GM23338 (cell line): Measurements from ENCODE around the gene CREBL2. TPM values are rescaled to one million over a fixed set of nuclear protein-coding genes. Genes with fewer than 3 reads are reported as not detected.
A peak's percentile ranks its signal among the peaks of the same experiment; 100 is the strongest.

Source experiments
- ATAC-seq: fragments of 200-7000 bp; cut with Tn5 transposase; 3 replicates; pipeline ENCODE4 v1.9.1; 2020
- DNase-seq: peaks from one replicate; pipeline ENCODE4 v3.0.0-alpha.2; 2015; ENCODE audit warnings: low spot score
- H2AFZ ChIP-seq: fragments of 200-600 bp; sonication (generic); 2 replicates; pipeline ENCODE4 v1.8.0; 2016; ENCODE audit warnings: antibody characterized with exemption, mild to moderate bottlenecking, moderate library complexity
- H3F3A ChIP-seq: fragments of 200-600 bp; sonication (generic); replicated peaks from 2 replicates; pipeline ENCODE4 v1.8.0; 2017; ENCODE audit warnings: antibody characterized with exemption, mixed run types, low read depth
- H3K27ac ChIP-seq: fragments of 200-600 bp; sonication (generic); 2 replicates; pipeline ENCODE4 v1.6.1; 2016; ENCODE audit warnings: low read depth
- H3K27me3 ChIP-seq: fragments of 200-600 bp; sonication (generic); 2 replicates; pipeline ENCODE4 v1.8.0; 2016; ENCODE audit warnings: mild to moderate bottlenecking, mixed run types, moderate library complexity; ENCODE audit not compliant: insufficient read depth
- H3K36me3 ChIP-seq: fragments of 200-600 bp; sonication (generic); 2 replicates; pipeline ENCODE4 v1.8.0; 2016; ENCODE audit warnings: mild to moderate bottlenecking; ENCODE audit not compliant: insufficient read depth
- H3K4me1 ChIP-seq: fragments of 200-600 bp; sonication (generic); 2 replicates; pipeline ENCODE4 v1.8.0; 2016; ENCODE audit warnings: mild to moderate bottlenecking, moderate library complexity; ENCODE audit not compliant: insufficient read depth
- H3K4me2 ChIP-seq: fragments of 200-600 bp; sonication (generic); 2 replicates; pipeline ENCODE4 v1.7.1; 2017; ENCODE audit warnings: mixed run types
- H3K4me3 ChIP-seq: fragments of 200-600 bp; sonication (generic); 2 replicates; pipeline ENCODE4 v1.6.1; 2016; ENCODE audit warnings: mixed run types
- H3K79me2 ChIP-seq: fragments of 200-600 bp; sonication (generic); replicated peaks from 2 replicates; pipeline ENCODE4 v1.8.0; 2017; ENCODE audit warnings: mild to moderate bottlenecking; ENCODE audit not compliant: insufficient read depth
- H3K9me2 ChIP-seq: fragments of 200-600 bp; sonication (generic); 2 replicates; pipeline ENCODE4 v1.8.0; 2017; ENCODE audit not compliant: insufficient read depth
- H4K20me1 ChIP-seq: fragments of 200-600 bp; sonication (generic); replicated peaks from 2 replicates; pipeline ENCODE4 v1.8.0; 2017; ENCODE audit warnings: mild to moderate bottlenecking; ENCODE audit not compliant: insufficient read depth
- H3K27ac Mint-ChIP-seq: 2 replicates; pipeline ENCODE4 v1.8.0; 2020; ENCODE audit warnings: inconsistent platforms, mild to moderate bottlenecking, moderate library complexity, mixed read lengths
- H3K27me3 Mint-ChIP-seq: 3 replicates; pipeline ENCODE4 v1.8.0; 2022; ENCODE audit warnings: low read depth, mild to moderate bottlenecking, moderate library complexity, mixed read lengths, inconsistent platforms; ENCODE audit not compliant: insufficient read depth, poor library complexity
- H3K36me3 Mint-ChIP-seq: 3 replicates; pipeline ENCODE4 v1.8.0; 2021; ENCODE audit warnings: low read depth, mild to moderate bottlenecking, inconsistent platforms, moderate library complexity, mixed read lengths
- H3K4me1 Mint-ChIP-seq: 3 replicates; pipeline ENCODE4 v1.8.0; 2020; ENCODE audit warnings: mild to moderate bottlenecking, inconsistent platforms, mixed read lengths
- H3K4me3 Mint-ChIP-seq: 3 replicates; pipeline ENCODE4 v1.8.0; 2021; ENCODE audit warnings: moderate library complexity, mild to moderate bottlenecking, inconsistent platforms, mixed read lengths
- H3K9me3 Mint-ChIP-seq: 3 replicates; pipeline ENCODE4 v1.8.0; 2020; ENCODE audit warnings: moderate library complexity, mild to moderate bottlenecking, inconsistent platforms, mixed read lengths
- CREB1 ChIP-seq: fragments of 250-450 bp; sonication (Bioruptor Pico); IDR thresholded peaks from 2 replicates; pipeline ENCODE4 v1.5.0; 2020; ENCODE audit warnings: low read depth, mild to moderate bottlenecking, moderate library complexity
- CTCF ChIP-seq, 2 experiments: fragments of 200-600 bp in 1 of 2; sonication (generic) in 1 of 2; conservative IDR thresholded peaks; 2 replicates each; pipeline versions ENCODE4 v1.5.1 to v1.6.1; 2016 to 2017; ENCODE audit warnings: antibody characterized with exemption in 2 of 2, low read depth in 2 of 2, mild to moderate bottlenecking in 2 of 2, moderate library complexity in 1 of 2
- EZH2 ChIP-seq: fragments of 200-600 bp; sonication (generic); IDR thresholded peaks from one replicate; pipeline ENCODE4 v1.8.0; 2017; ENCODE audit warnings: antibody characterized with exemption, mild to moderate bottlenecking, low read depth; ENCODE audit not compliant: unreplicated experiment
- JUNB ChIP-seq: IDR thresholded peaks from one replicate; pipeline ENCODE4 v1.6.1; 2016; ENCODE audit warnings: antibody characterized with exemption; ENCODE audit not compliant: unreplicated experiment
- NANOG ChIP-seq: IDR thresholded peaks from 2 replicates; pipeline ENCODE4 v1.6.1; 2016; ENCODE audit warnings: antibody characterized with exemption, borderline replicate concordance
- POLR2AphosphoS5 ChIP-seq: IDR thresholded peaks from 2 replicates; pipeline ENCODE4 v1.6.1; 2016; ENCODE audit warnings: antibody characterized with exemption, low read depth
- STAT1 ChIP-seq: IDR thresholded peaks from one replicate; pipeline ENCODE4 v1.6.1; 2016; ENCODE audit warnings: antibody characterized with exemption; ENCODE audit not compliant: unreplicated experiment
- ZNF331 ChIP-seq: fragments of 250-450 bp; sonication (Bioruptor Pico); IDR thresholded peaks from 2 replicates; pipeline ENCODE4 v1.5.0; 2020; ENCODE audit warnings: low read depth, mild to moderate bottlenecking, moderate library complexity
- polyA plus RNA-seq: library from polyadenylated mRNA; unstranded; fragments of >200 nt; fragmentation: Nextera tagmentation; extraction: Ambion mirVana; gene quantifications from 2 replicates; pipeline ENCODE4 v1.2.1, GENCODE V29; 2016
- total RNA-seq: library from RNA; depleted of rRNA; stranded (reverse); fragments of >200 nt; shearing (Covaris generic); gene quantifications from 2 replicates; pipeline ENCODE4 v1.2.3, GENCODE V29; 2014
- TF ChIP-seq, protein P1 (sequence below): fragments of 250-450 bp; sonication (Bioruptor Pico); IDR thresholded peaks from 2 replicates; pipeline ENCODE4 v1.5.0; 2020; ENCODE audit warnings: mild to moderate bottlenecking, moderate library complexity
- TF ChIP-seq, protein P2 (sequence below): IDR thresholded peaks from 2 replicates; pipeline ENCODE4 v1.6.1; 2016; ENCODE audit warnings: antibody characterized with exemption

Gene CREBL2
- total and polyA plus RNA-seq, 2 experiments from 2014 or later: 9.0 to 21.6 TPM

DNA sequence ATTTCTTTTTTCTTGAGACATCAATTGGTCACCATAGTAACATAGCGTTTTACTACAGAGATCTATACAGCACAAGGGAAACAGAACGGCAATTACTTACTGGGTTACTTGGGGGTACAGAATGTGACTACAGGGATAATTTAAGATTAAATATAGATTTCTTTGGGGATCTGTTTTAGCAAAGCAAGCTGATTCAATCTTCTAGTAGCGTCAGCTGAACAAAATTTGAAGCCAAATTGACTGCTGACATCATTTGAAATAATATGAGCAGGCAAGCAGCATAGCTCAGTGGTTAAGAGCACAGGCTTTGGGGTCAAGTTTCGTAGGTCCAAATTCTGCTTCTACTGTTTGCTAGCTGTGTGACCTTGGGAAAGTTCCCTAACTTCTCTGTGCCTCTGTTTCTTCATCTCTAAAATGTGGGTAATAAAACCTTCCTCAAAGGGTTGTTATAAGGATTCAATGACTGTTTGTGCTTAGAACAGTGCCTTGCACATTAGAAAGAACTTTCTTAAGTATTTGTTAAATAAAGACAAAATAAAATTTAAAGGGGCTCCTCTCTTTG is 71.5 kb downstream of the CREBL2 start (continued):
- TF ChIP-seq, protein P1, sequence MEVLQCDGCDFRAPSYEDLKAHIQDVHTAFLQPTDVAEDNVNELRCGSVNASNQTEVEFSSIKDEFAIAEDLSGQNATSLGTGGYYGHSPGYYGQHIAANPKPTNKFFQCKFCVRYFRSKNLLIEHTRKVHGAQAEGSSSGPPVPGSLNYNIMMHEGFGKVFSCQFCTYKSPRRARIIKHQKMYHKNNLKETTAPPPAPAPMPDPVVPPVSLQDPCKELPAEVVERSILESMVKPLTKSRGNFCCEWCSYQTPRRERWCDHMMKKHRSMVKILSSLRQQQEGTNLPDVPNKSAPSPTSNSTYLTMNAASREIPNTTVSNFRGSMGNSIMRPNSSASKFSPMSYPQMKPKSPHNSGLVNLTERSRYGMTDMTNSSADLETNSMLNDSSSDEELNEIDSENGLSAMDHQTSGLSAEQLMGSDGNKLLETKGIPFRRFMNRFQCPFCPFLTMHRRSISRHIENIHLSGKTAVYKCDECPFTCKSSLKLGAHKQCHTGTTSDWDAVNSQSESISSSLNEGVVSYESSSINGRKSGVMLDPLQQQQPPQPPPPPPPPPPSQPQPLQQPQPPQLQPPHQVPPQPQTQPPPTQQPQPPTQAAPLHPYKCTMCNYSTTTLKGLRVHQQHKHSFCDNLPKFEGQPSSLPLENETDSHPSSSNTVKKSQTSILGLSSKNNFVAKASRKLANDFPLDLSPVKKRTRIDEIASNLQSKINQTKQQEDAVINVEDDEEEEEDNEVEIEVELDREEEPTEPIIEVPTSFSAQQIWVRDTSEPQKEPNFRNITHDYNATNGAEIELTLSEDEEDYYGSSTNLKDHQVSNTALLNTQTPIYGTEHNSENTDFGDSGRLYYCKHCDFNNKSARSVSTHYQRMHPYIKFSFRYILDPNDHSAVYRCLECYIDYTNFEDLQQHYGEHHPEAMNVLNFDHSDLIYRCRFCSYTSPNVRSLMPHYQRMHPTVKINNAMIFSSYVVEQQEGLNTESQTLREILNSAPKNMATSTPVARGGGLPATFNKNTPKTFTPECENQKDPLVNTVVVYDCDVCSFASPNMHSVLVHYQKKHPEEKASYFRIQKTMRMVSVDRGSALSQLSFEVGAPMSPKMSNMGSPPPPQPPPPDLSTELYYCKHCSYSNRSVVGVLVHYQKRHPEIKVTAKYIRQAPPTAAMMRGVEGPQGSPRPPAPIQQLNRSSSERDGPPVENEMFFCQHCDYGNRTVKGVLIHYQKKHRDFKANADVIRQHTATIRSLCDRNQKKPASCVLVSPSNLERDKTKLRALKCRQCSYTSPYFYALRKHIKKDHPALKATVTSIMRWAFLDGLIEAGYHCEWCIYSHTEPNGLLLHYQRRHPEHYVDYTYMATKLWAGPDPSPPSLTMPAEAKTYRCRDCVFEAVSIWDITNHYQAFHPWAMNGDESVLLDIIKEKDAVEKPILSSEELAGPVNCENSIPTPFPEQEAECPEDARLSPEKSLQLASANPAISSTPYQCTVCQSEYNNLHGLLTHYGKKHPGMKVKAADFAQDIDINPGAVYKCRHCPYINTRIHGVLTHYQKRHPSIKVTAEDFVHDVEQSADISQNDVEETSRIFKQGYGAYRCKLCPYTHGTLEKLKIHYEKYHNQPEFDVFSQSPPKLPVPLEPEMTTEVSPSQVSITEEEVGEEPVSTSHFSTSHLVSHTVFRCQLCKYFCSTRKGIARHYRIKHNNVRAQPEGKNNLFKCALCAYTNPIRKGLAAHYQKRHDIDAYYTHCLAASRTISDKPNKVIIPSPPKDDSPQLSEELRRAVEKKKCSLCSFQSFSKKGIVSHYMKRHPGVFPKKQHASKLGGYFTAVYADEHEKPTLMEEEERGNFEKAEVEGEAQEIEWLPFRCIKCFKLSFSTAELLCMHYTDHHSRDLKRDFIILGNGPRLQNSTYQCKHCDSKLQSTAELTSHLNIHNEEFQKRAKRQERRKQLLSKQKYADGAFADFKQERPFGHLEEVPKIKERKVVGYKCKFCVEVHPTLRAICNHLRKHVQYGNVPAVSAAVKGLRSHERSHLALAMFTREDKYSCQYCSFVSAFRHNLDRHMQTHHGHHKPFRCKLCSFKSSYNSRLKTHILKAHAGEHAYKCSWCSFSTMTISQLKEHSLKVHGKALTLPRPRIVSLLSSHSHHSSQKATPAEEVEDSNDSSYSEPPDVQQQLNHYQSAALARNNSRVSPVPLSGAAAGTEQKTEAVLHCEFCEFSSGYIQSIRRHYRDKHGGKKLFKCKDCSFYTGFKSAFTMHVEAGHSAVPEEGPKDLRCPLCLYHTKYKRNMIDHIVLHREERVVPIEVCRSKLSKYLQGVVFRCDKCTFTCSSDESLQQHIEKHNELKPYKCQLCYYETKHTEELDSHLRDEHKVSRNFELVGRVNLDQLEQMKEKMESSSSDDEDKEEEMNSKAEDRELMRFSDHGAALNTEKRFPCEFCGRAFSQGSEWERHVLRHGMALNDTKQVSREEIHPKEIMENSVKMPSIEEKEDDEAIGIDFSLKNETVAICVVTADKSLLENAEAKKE (CRISPR knock-in tag): no peak
- TF ChIP-seq JUNB: no peak
- no peak for TF ChIP-seq STAT1
- TF ChIP-seq, protein P2, sequence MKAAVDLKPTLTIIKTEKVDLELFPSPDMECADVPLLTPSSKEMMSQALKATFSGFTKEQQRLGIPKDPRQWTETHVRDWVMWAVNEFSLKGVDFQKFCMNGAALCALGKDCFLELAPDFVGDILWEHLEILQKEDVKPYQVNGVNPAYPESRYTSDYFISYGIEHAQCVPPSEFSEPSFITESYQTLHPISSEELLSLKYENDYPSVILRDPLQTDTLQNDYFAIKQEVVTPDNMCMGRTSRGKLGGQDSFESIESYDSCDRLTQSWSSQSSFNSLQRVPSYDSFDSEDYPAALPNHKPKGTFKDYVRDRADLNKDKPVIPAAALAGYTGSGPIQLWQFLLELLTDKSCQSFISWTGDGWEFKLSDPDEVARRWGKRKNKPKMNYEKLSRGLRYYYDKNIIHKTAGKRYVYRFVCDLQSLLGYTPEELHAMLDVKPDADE: no peak
- TF ChIP-seq EZH2: no peak
- no peak for TF ChIP-seq ZNF331 (CRISPR knock-in tag)
- no peak for TF ChIP-seq CREB1 (CRISPR knock-in tag)

GRCh38 chr12:12683725-12684124 is 72.0 kb downstream of the CREBL2 start:
- Histone ChIP-seq H3K27me3 (peaks cover 13% of the 10 kb centered on the region), H3K9me2 (no peaks in the 10 kb centered on the region), H3K27ac (peak overlapping the region; percentile 63; the same call in 1 of the 2 replicates), H3K36me3 (no peaks in the 10 kb centered on the region), H2AFZ (no peak overlapping the region), H3F3A (0 out of 2 replicates have a peak, but pooled peaks cover 3% of the 10 kb centered on the region), H3K4me2 (peak overlapping the region; percentile 78), H3K79me2 (peaks cover 22% of the 10 kb centered on the region), H3K4me3 (peak overlapping the region; percentile 56), H3K4me1 (peaks cover 14% of the 10 kb centered on the region), H4K20me1 (no peaks in the 10 kb centered on the region)
- Mint-ChIP-seq H3K4me3 (peak overlapping the region; percentile 92), H3K9me3 (no peaks in the 10 kb centered on the region), H3K4me1 (peaks cover 36% of the 10 kb centered on the region), H3K27me3 (peaks cover 19% of the 10 kb centered on the region), H3K27ac (peak overlapping the region; percentile 97; the same call in 1 of the 2 replicates), H3K36me3 (no peaks in the 10 kb centered on the region)
- DNase-seq (peak; percentile 31), ATAC-seq (peak; percentile 18)
- no peak for TF ChIP-seq CREB1 (CRISPR knock-in tag)
- TF ChIP-seq POLR2AphosphoS5: no peak
- no peak for TF ChIP-seq STAT1
- TF ChIP-seq CTCF (conservative IDR thresholded peaks at IDR 0.05; ENCODE audit: low read depth in 2 of 2): no peak
- no peak for TF ChIP-seq NANOG
- no peak for TF ChIP-seq ZNF331 (CRISPR knock-in tag)
